HG03103 (cell line): ENCODE measurements around the gene RAB27B.

Experiments
- ATAC-seq: cut with Tn5 transposase; IDR thresholded peaks from one replicate; pipeline ENCODE4 v1.9.1; 2021; ENCODE audit warnings: low read depth; ENCODE audit not compliant: unreplicated experiment

The RAB27B gene

GRCh38 chr18:54859667-54860421 lies 31.6 kb downstream of the RAB27B start:
- no peak for ATAC-seq

GRCh38 chr18:54860941-54861340 lies 32.7 kb downstream of the RAB27B start:
- no peak for ATAC-seq

- no peak for ATAC-seq
These were observed 38.9 kb downstream of the RAB27B start for GRCh38 chr18:54867131-54867530.

- no peak for ATAC-seq
These were observed 43.0 kb downstream of the RAB27B start for GRCh38 chr18:54871231-54871630.

- no peak for ATAC-seq
These were observed 44.4 kb downstream of the RAB27B start for GRCh38 chr18:54872681-54873080.

- no peak for ATAC-seq
These were observed 45.6 kb downstream of the RAB27B start for GRCh38 chr18:54873884-54874255.

GRCh38 chr18:54875063-54875462 lies 46.8 kb downstream of the RAB27B start:
- ATAC-seq: no peak

- no peak for ATAC-seq
These were observed 48.8 kb downstream of the RAB27B start for GRCh38 chr18:54877076-54877475.

- no peak for ATAC-seq
These were observed 49.9 kb downstream of the RAB27B start for GRCh38 chr18:54878159-54878622.

- no peak for ATAC-seq
These were observed 50.5 kb downstream of the RAB27B start for GRCh38 chr18:54878659-54879358.

- ATAC-seq: no peak
These were observed 51.4 kb downstream of the RAB27B start for GRCh38 chr18:54879691-54880090.

GRCh38 chr18:54880395-54881105 lies 52.3 kb downstream of the RAB27B start:
- no peak for ATAC-seq

GRCh38 chr18:54881229-54881768 lies 53.0 kb downstream of the RAB27B start:
- ATAC-seq: no peak

GRCh38 chr18:54882318-54882717 lies 54.0 kb downstream of the RAB27B start:
- ATAC-seq: no peak

GRCh38 chr18:54883816-54884604 lies 55.7 kb downstream of the RAB27B start:
- no peak for ATAC-seq

GRCh38 chr18:54888378-54888777 lies 60.1 kb downstream of the RAB27B start:
- no peak for ATAC-seq

GRCh38 chr18:54888933-54889332 lies 60.7 kb downstream of the RAB27B start:
- no peak for ATAC-seq

- ATAC-seq: no peak
These were observed 71.2 kb downstream of the RAB27B start for GRCh38 chr18:54899500-54899899.

- ATAC-seq: no peak
These were observed 72.0 kb downstream of the RAB27B start for GRCh38 chr18:54900290-54900689.

GRCh38 chr18:54904581-54904980 lies 76.3 kb downstream of the RAB27B start:
- ATAC-seq: no peak
